ENCODE data around the gene NID2.
A peak's percentile ranks its signal among the peaks of the same experiment; 100 is the strongest.

Gene NID2

GRCh38 chr14:52072266-52072780 lies 3.5 kb upstream of the NID2 start:
- Histone ChIP-seq H3K27me3 (ENCODE audit: control insufficient read depth in 3 of 3, insufficient read depth in 3 of 3, low read depth in 1 of 3, low read length in 3 of 3) (peaks cover 4 to 19% (median 14%) of the 10 kb centered on the region in 3 experiments), H3K4me1 (ENCODE audit: control insufficient read depth in 2 of 2, insufficient read depth in 1 of 2, low read depth in 1 of 2, low read length in 2 of 2) (peaks cover 6 to 13% of the 10 kb centered on the region in 2 donors), H2AFZ (ENCODE audit: low read length) (no peak overlapping the region), H3K4ac (ENCODE audit: low read length) (no peak overlapping the region), H2BK15ac (ENCODE audit: low read length) (no peak overlapping the region), H3K27ac (replicated peaks; ENCODE audit: low read length) (no peak overlapping the region), H2BK12ac (ENCODE audit: low read length) (no peak overlapping the region), H3K79me1 (ENCODE audit: low read depth, low read length) (no peaks in the 10 kb centered on the region), H4K8ac (ENCODE audit: low read depth, low read length) (no peak overlapping the region), H3K36me3 (replicated peaks in 1 of 2; ENCODE audit: control insufficient read depth in 2 of 2, insufficient read depth in 2 of 2, low read length in 2 of 2) (no peaks in the 10 kb centered on the region), H2BK5ac (ENCODE audit: low read length) (no peak overlapping the region), H3K14ac (ENCODE audit: low read length) (no peak overlapping the region), H3K9ac (ENCODE audit: low read depth, low read length, poor library complexity) (no peak overlapping the region), H3K9me3 (replicated peaks in 1 of 2; ENCODE audit: control insufficient read depth in 2 of 2, insufficient read depth in 1 of 2, low read depth in 1 of 2, low read length in 2 of 2) (no peaks in the 10 kb centered on the region), H2BK120ac (ENCODE audit: low read depth, low read length) (no peak overlapping the region), H3K4me3 (ENCODE audit: low read length in 2 of 2) (no peak overlapping the region), H2AK5ac (ENCODE audit: low read depth, low read length) (no peak overlapping the region), H3K4me2 (ENCODE audit: insufficient read depth, low read length, poor library complexity, severe bottlenecking) (no peak overlapping the region), H3K23ac (ENCODE audit: low read depth, low read length, poor library complexity) (no peak overlapping the region), H3K18ac (ENCODE audit: low read length) (peak overlapping the region; percentile 49), H4K91ac (ENCODE audit: low read depth, low read length, poor library complexity) (no peak overlapping the region)
- no CpG with 5 or more reads among the region's 2 CpGs for WGBS, 2 donors (ENCODE audit: extremely low coverage in 2 of 2, insufficient read length in 2 of 2, insufficient replicate concordance in 1 of 2)
- DNase-seq (ENCODE audit: low spot score), result no peak

GRCh38 chr14:52071675-52072074 lies 2.8 kb upstream of the NID2 start:
- Histone ChIP-seq H2BK5ac (ENCODE audit: low read length) (no peak overlapping the region), H3K14ac (ENCODE audit: low read length) (no peak overlapping the region), H2BK120ac (ENCODE audit: low read depth, low read length) (no peak overlapping the region), H3K36me3 (replicated peaks in 1 of 2; ENCODE audit: control insufficient read depth in 2 of 2, insufficient read depth in 2 of 2, low read length in 2 of 2) (no peaks in the 10 kb centered on the region), H3K4me1 (ENCODE audit: control insufficient read depth in 2 of 2, insufficient read depth in 1 of 2, low read depth in 1 of 2, low read length in 2 of 2) (peaks cover 7 to 13% of the 10 kb centered on the region in 2 donors), H2AFZ (ENCODE audit: low read length) (no peak overlapping the region), H2AK5ac (ENCODE audit: low read depth, low read length) (no peak overlapping the region), H3K4me3 (ENCODE audit: low read length in 2 of 2) (no peak overlapping the region), H4K8ac (ENCODE audit: low read depth, low read length) (no peak overlapping the region), H3K9ac (ENCODE audit: low read depth, low read length, poor library complexity) (no peak overlapping the region), H3K27ac (replicated peaks; ENCODE audit: low read length) (no peak overlapping the region), H3K9me3 (replicated peaks in 1 of 2; ENCODE audit: control insufficient read depth in 2 of 2, insufficient read depth in 1 of 2, low read depth in 1 of 2, low read length in 2 of 2) (no peaks in the 10 kb centered on the region), H3K4ac (ENCODE audit: low read length) (no peak overlapping the region), H2BK12ac (ENCODE audit: low read length) (no peak overlapping the region), H4K91ac (ENCODE audit: low read depth, low read length, poor library complexity) (no peak overlapping the region), H2BK15ac (ENCODE audit: low read length) (no peak overlapping the region), H3K27me3 (ENCODE audit: control insufficient read depth in 3 of 3, insufficient read depth in 3 of 3, low read depth in 1 of 3, low read length in 3 of 3) (peaks cover 4 to 19% (median 14%) of the 10 kb centered on the region in 3 experiments), H3K4me2 (ENCODE audit: insufficient read depth, low read length, poor library complexity, severe bottlenecking) (no peak overlapping the region), H3K79me1 (ENCODE audit: low read depth, low read length) (no peaks in the 10 kb centered on the region), H3K18ac (ENCODE audit: low read length) (no peak overlapping the region), H3K23ac (ENCODE audit: low read depth, low read length, poor library complexity) (no peak overlapping the region)
- no CpG with 5 or more reads among the region's 3 CpGs for WGBS, 2 donors (ENCODE audit: extremely low coverage in 2 of 2, insufficient read length in 2 of 2, insufficient replicate concordance in 1 of 2)
- DNase-seq (ENCODE audit: low spot score), result no peak

- H3K4ac ChIP-seq (ENCODE audit: low read length), result no peak overlapping the region
- H3K18ac ChIP-seq (ENCODE audit: low read length), result no peak overlapping the region
- peak overlapping the region; percentile 94 for H3K4me2 ChIP-seq (ENCODE audit: insufficient read depth, low read length, poor library complexity, severe bottlenecking)
- no peak overlapping the region for H3K9ac ChIP-seq (ENCODE audit: low read depth, low read length, poor library complexity)
- peaks cover 7 to 13% of the 10 kb centered on the region in 2 donors for H3K4me1 ChIP-seq (ENCODE audit: control insufficient read depth in 2 of 2, insufficient read depth in 1 of 2, low read depth in 1 of 2, low read length in 2 of 2)
- H4K8ac ChIP-seq (ENCODE audit: low read depth, low read length), result no peak overlapping the region
- no peak overlapping the region for H3K27ac ChIP-seq (replicated peaks; ENCODE audit: low read length)
- H2BK120ac ChIP-seq (ENCODE audit: low read depth, low read length), result no peak overlapping the region
- H2BK5ac ChIP-seq (ENCODE audit: low read length), result no peak overlapping the region
- H3K4me3 ChIP-seq (ENCODE audit: low read length in 2 of 2), result peak overlapping the region in 1 of 2 donors; percentile 72
- H3K14ac ChIP-seq (ENCODE audit: low read length), result no peak overlapping the region
- peaks cover 4 to 19% (median 14%) of the 10 kb centered on the region in 3 experiments for H3K27me3 ChIP-seq (ENCODE audit: control insufficient read depth in 3 of 3, insufficient read depth in 3 of 3, low read depth in 1 of 3, low read length in 3 of 3)
- H2BK15ac ChIP-seq (ENCODE audit: low read length), result no peak overlapping the region
- no peak overlapping the region for H2BK12ac ChIP-seq (ENCODE audit: low read length)
- H4K91ac ChIP-seq (ENCODE audit: low read depth, low read length, poor library complexity), result no peak overlapping the region
- DNase-seq (ENCODE audit: low spot score), result no peak
- no peaks in the 10 kb centered on the region for H3K36me3 ChIP-seq (replicated peaks in 1 of 2; ENCODE audit: control insufficient read depth in 2 of 2, insufficient read depth in 2 of 2, low read length in 2 of 2)
- no peak overlapping the region for H2AK5ac ChIP-seq (ENCODE audit: low read depth, low read length)
- no CpG with 5 or more reads among the region's 3 CpGs for WGBS, 2 donors (ENCODE audit: extremely low coverage in 2 of 2, insufficient read length in 2 of 2, insufficient replicate concordance in 1 of 2)
- no peaks in the 10 kb centered on the region for H3K79me1 ChIP-seq (ENCODE audit: low read depth, low read length)
- H2AFZ ChIP-seq (ENCODE audit: low read length), result peak overlapping the region; percentile 99
- no peak overlapping the region for H3K23ac ChIP-seq (ENCODE audit: low read depth, low read length, poor library complexity)
- no peaks in the 10 kb centered on the region for H3K9me3 ChIP-seq (replicated peaks in 1 of 2; ENCODE audit: control insufficient read depth in 2 of 2, insufficient read depth in 1 of 2, low read depth in 1 of 2, low read length in 2 of 2)
These were observed 1.2 kb upstream of the NID2 start for GRCh38 chr14:52070051-52070431.

- DNase-seq (ENCODE audit: low spot score), result peak; percentile 56
- H3K4me3 ChIP-seq (ENCODE audit: low read length in 2 of 2), result peak overlapping the region; percentile 72 to 75
- no peaks in the 10 kb centered on the region for H3K36me3 ChIP-seq (replicated peaks in 1 of 2; ENCODE audit: control insufficient read depth in 2 of 2, insufficient read depth in 2 of 2, low read length in 2 of 2)
- H3K18ac ChIP-seq (ENCODE audit: low read length), result peak overlapping the region; percentile 96
- no peaks in the 10 kb centered on the region for H3K9me3 ChIP-seq (replicated peaks in 1 of 2; ENCODE audit: control insufficient read depth in 2 of 2, insufficient read depth in 1 of 2, low read depth in 1 of 2, low read length in 2 of 2)
- no peak overlapping the region for H4K91ac ChIP-seq (ENCODE audit: low read depth, low read length, poor library complexity)
- peak overlapping the region; percentile 94 for H3K9ac ChIP-seq (ENCODE audit: low read depth, low read length, poor library complexity)
- H2AK5ac ChIP-seq (ENCODE audit: low read depth, low read length), result no peak overlapping the region
- H2BK12ac ChIP-seq (ENCODE audit: low read length), result no peak overlapping the region
- no peak overlapping the region for H3K23ac ChIP-seq (ENCODE audit: low read depth, low read length, poor library complexity)
- peak overlapping the region; percentile 7 for H2BK5ac ChIP-seq (ENCODE audit: low read length)
- H3K27me3 ChIP-seq (ENCODE audit: control insufficient read depth in 3 of 3, insufficient read depth in 3 of 3, low read depth in 1 of 3, low read length in 3 of 3), result peaks cover 4 to 19% (median 14%) of the 10 kb centered on the region in 3 experiments
- no peak overlapping the region for H4K8ac ChIP-seq (ENCODE audit: low read depth, low read length)
- H3K4me1 ChIP-seq (ENCODE audit: control insufficient read depth in 2 of 2, insufficient read depth in 1 of 2, low read depth in 1 of 2, low read length in 2 of 2), result peaks cover 7 to 13% of the 10 kb centered on the region in 2 donors
- peak overlapping the region; percentile 94 for H3K4me2 ChIP-seq (ENCODE audit: insufficient read depth, low read length, poor library complexity, severe bottlenecking)
- no CpG with 5 or more reads among the region's 54 CpGs for WGBS, 2 donors (ENCODE audit: extremely low coverage in 2 of 2, insufficient read length in 2 of 2, insufficient replicate concordance in 1 of 2)
- H3K14ac ChIP-seq (ENCODE audit: low read length), result no peak overlapping the region
- H3K4ac ChIP-seq (ENCODE audit: low read length), result no peak overlapping the region
- H2BK120ac ChIP-seq (ENCODE audit: low read depth, low read length), result peak overlapping the region; percentile 0
- no peaks in the 10 kb centered on the region for H3K79me1 ChIP-seq (ENCODE audit: low read depth, low read length)
- H2AFZ ChIP-seq (ENCODE audit: low read length), result peak overlapping the region; percentile 99
- H2BK15ac ChIP-seq (ENCODE audit: low read length), result peak overlapping the region; percentile 34
- H3K27ac ChIP-seq (replicated peaks; ENCODE audit: low read length), result no peak overlapping the region
These were observed 620 bp upstream of the NID2 start for GRCh38 chr14:52069307-52070050.

All from neuronal stem cell (in vitro differentiated cells).